RWPE2 (cell line): ENCODE measurements around the gene METTL16.

Source experiments
- ATAC-seq: fragments of 200-7000 bp; cut with Tn5 transposase; 3 replicates; pipeline ENCODE4 v1.9.1; 2021; ENCODE audit warnings: low read depth
- DNase-seq: peaks from one replicate; pipeline ENCODE4 v3.0.0-alpha.2; 2020; ENCODE audit warnings: low spot score
- H3K27ac ChIP-seq: fragments of 450-650 bp; 2 replicates; pipeline ENCODE4 v1.5.1; 2017; ENCODE audit warnings: mild to moderate bottlenecking; ENCODE audit not compliant: poor library complexity, severe bottlenecking
- H3K27me3 ChIP-seq: fragments of 250-450 bp; sonication (Bioruptor Pico); 2 replicates; pipeline ENCODE4 v1.5.1; 2021; ENCODE audit warnings: mild to moderate bottlenecking, moderate library complexity; ENCODE audit not compliant: insufficient read depth, poor library complexity, severe bottlenecking
- H3K36me3 ChIP-seq: fragments of 250-450 bp; sonication (Bioruptor Pico); 2 replicates; pipeline ENCODE4 v1.5.1; 2020; ENCODE audit warnings: low read depth, mild to moderate bottlenecking, moderate library complexity
- H3K4me1 ChIP-seq: fragments of 250-450 bp; sonication (Bioruptor Pico); 2 replicates; pipeline ENCODE4 v1.5.1; 2021; ENCODE audit warnings: mild to moderate bottlenecking, moderate library complexity; ENCODE audit not compliant: insufficient read depth, poor library complexity, severe bottlenecking
- H3K4me3 ChIP-seq: fragments of 250-450 bp; sonication (Bioruptor Pico); 2 replicates; pipeline ENCODE4 v1.5.1; 2021; ENCODE audit warnings: mild to moderate bottlenecking, moderate library complexity; ENCODE audit not compliant: severe bottlenecking
- H3K9me3 ChIP-seq: fragments of 250-450 bp; sonication (Bioruptor Pico); 2 replicates; pipeline ENCODE4 v1.5.1; 2021; ENCODE audit warnings: mild to moderate bottlenecking, moderate library complexity; ENCODE audit not compliant: severe bottlenecking
- CTCF ChIP-seq: fragments of 450-650 bp; IDR thresholded peaks from one replicate; pipeline ENCODE4 v1.5.1; 2017; ENCODE audit warnings: mild to moderate bottlenecking, moderate library complexity; ENCODE audit not compliant: poor library complexity, severe bottlenecking

The METTL16 gene

GRCh38 chr17:2379489-2380225 lies 132.0 kb downstream of the METTL16 start:
- H3K27ac ChIP-seq = no peak overlapping the region
- H3K4me3 ChIP-seq = no peak overlapping the region
- H3K27me3 ChIP-seq = no peaks in the 10 kb centered on the region
- no peak for TF ChIP-seq CTCF
- DNase-seq = no peak
- H3K4me1 ChIP-seq = no peaks in the 10 kb centered on the region
- no peak for ATAC-seq
- peaks cover 23% of the 10 kb centered on the region for H3K36me3 ChIP-seq
- H3K9me3 ChIP-seq = no peaks in the 10 kb centered on the region

DNA sequence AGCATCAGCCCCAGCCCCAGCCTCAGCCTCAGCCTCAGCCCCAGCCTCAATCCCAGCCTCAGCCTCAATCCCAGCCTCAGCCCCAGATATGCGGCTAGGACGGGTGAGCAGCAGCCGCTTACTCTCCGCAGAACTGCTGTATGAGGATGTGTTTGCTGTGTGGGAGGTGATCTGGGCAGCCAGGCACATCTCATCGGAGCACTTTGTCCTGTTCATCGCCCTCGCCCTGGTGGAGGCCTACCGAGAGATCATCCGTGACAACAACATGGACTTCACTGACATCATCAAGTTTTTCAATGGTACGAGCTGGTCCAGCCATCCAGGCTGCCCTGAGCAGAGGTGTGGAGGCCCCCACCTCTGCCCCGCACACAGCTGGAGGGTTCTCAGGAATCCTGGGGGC lies 132.8 kb downstream of the METTL16 start:
- Histone ChIP-seq H3K4me3 (no peak overlapping the region), H3K4me1 (no peaks in the 10 kb centered on the region), H3K27ac (no peak overlapping the region), H3K36me3 (peaks cover 23% of the 10 kb centered on the region), H3K27me3 (no peaks in the 10 kb centered on the region), H3K9me3 (no peaks in the 10 kb centered on the region)
- ATAC-seq = no peak
- TF ChIP-seq CTCF = no peak
- DNase-seq = no peak

GRCh38 chr17:2377659-2378058 lies 134.0 kb downstream of the METTL16 start:
- Histone ChIP-seq H3K36me3 (peaks cover 26% of the 10 kb centered on the region), H3K9me3 (no peaks in the 10 kb centered on the region), H3K4me1 (no peaks in the 10 kb centered on the region), H3K27ac (no peak overlapping the region), H3K27me3 (no peaks in the 10 kb centered on the region), H3K4me3 (no peak overlapping the region)
- DNase-seq (no peak), ATAC-seq (no peak)
- no peak for TF ChIP-seq CTCF

DNA sequence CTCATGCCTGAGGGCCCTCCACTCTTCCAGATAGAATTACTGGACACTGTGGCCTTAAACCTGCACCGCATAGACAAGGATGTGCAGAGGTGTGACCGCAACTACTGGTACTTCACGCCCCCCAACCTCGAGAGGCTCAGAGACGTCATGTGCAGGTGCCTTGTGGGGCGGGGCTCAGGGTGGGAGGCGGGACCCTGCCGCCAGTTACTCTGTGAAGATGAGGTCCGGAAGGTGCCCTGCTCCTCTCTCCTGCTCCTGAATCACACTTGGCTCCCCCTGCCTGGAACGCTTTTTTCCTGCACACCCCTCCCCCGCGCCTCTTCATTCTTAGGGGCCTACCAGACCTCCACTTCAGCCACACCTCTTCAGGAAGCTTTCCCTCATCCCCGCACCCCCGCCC lies 135.6 kb downstream of the METTL16 start:
- no peaks in the 10 kb centered on the region for H3K4me1 ChIP-seq
- no peak for TF ChIP-seq CTCF
- no peak overlapping the region for H3K27ac ChIP-seq
- no peaks in the 10 kb centered on the region for H3K9me3 ChIP-seq
- no peaks in the 10 kb centered on the region for H3K27me3 ChIP-seq
- ATAC-seq (no peak), DNase-seq (no peak)
- peaks cover 28% of the 10 kb centered on the region for H3K36me3 ChIP-seq
- H3K4me3 ChIP-seq = no peak overlapping the region

- Histone ChIP-seq H3K9me3 (no peaks in the 10 kb centered on the region), H3K27me3 (no peaks in the 10 kb centered on the region), H3K27ac (no peak overlapping the region), H3K4me1 (no peaks in the 10 kb centered on the region), H3K36me3 (peaks cover 28% of the 10 kb centered on the region), H3K4me3 (no peak overlapping the region)
- ATAC-seq = no peak
- TF ChIP-seq CTCF = no peak
- DNase-seq = no peak
Measured at GRCh38 chr17:2375406-2375805, 136.3 kb downstream of the METTL16 start.
